ENCODE measurements around the gene LYPD6.

DNA sequence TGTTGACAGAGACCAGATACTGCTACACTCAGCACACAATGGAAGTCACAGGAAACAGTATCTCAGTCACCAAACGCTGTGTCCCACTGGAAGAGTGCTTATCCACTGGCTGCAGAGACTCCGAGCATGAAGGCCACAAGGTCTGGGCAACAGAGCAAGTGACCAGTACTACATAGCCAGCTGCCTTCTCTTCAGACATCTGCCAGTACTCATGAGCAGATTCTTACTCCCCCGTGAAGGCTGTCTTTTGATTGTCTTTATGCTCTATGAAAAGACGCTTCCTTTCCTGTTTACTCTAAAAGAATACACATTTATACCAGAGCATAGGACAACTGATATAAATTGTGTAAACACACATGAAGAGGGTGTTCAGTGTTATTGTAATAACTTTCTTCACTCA lies 138.2 kb downstream of the LYPD6 start:
- TF ChIP-seq CTCF (IDR thresholded peaks at IDR 0.05) (no peak), POLR2A (IDR thresholded peaks at IDR 0.05) (no peak), POLR2AphosphoS5 (IDR thresholded peaks at IDR 0.05) (no peak), EP300 (IDR thresholded peaks at IDR 0.05) (no peak)

Measured in gastroesophageal sphincter (tissue), 3 donors.